NOMO-1 treated with dmso at 0.1 percent for 144 hours (cell line): ENCODE results near the gene SMIM21.

Experiments
- DNase-seq: peaks from one replicate; lab custom pipeline; 2025; ENCODE audit not compliant: unreplicated experiment; lab: John Stamatoyannopoulos, UW

The SMIM21 gene

GRCh38 chr18:75428490-75428889 lies 987 bp upstream of the SMIM21 start:
- no peak for DNase-seq

DNA sequence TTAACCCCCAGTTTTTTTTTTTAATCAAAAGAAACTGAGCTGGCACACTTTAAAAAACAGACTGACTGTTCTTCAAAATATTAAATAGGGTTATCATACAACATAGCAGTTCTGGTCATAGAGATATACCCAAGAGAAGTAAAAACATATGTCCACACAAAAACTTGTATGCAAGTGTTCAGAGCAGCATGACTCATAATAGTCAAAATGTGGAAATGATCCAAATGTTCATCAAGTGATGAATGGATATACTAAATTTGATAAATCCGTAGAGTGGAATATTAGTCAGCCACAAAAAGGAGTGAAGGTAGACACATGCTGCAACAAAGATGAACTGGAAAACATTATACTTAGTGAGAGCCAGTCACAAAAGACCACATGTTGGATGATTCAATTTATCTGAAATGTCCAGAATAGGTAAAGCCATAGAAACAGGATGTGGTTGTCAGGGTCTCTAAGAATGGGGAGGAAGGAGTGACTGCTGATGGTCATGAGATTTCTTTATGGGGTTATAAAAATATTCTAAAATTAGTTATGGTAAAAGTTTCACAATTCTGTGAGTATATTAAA lies 5.1 kb downstream of the SMIM21 start:
- DNase-seq, result no peak

GRCh38 chr18:75421656-75422055 lies 5.8 kb downstream of the SMIM21 start:
- DNase-seq, result no peak

DNA sequence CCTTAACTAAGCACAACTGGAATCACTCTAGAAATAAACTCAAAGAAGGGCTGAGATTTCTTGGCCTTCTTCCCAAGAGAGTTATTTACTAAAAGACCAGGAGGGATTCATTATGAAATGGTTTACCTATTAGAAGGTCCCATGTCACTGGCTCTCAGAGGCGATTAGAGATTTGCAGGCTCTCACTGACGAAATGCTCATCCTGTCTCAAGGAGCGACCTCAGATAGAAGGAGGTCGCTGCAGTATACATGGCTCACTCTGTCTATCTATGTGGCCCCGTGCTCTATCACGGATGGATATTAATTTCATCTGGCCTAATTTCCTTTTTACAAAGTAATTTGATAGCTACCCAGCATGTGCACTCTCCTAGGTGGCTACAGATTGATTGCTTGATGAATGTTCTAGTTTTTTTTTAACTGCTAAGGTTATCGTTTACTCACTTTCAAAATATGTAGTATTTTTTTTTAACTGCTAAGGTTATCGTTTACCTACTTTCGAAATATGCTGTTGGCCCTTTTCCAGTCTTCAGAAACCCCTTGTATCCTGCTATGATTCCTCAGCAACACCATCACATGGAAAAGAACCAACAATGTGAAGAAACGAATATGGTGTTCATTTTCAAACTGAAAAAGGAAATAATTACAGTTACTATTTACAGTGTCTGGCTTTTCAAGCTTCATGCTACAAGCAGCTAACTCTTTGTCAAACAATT lies 9.1 kb downstream of the SMIM21 start:
- DNase-seq, result no peak

- DNase-seq, result no peak
Measured at GRCh38 chr18:75410611-75411010, 16.9 kb downstream of the SMIM21 start.

DNA sequence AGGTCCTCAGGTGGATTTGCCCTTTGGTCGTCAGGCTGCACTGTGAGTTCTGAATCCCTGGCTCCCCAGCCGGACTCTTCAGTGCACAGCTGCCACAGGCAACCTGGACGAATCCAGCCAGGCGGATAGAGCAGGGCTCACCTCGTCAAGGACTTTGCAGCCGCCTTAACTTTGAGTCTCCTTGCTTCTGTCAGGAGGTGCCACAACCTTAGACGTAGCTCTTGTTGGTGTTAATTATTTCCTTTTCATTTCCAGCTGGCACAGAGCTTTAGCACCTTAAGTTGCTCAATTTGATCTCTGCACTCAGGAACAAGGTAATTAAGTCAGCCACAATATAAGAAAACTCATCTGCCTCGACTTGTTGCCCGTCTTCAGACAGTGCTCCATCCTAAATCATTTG lies 17.7 kb downstream of the SMIM21 start:
- no peak for DNase-seq

GRCh38 chr18:75408554-75409506 lies 18.7 kb downstream of the SMIM21 start:
- no peak for DNase-seq

DNA sequence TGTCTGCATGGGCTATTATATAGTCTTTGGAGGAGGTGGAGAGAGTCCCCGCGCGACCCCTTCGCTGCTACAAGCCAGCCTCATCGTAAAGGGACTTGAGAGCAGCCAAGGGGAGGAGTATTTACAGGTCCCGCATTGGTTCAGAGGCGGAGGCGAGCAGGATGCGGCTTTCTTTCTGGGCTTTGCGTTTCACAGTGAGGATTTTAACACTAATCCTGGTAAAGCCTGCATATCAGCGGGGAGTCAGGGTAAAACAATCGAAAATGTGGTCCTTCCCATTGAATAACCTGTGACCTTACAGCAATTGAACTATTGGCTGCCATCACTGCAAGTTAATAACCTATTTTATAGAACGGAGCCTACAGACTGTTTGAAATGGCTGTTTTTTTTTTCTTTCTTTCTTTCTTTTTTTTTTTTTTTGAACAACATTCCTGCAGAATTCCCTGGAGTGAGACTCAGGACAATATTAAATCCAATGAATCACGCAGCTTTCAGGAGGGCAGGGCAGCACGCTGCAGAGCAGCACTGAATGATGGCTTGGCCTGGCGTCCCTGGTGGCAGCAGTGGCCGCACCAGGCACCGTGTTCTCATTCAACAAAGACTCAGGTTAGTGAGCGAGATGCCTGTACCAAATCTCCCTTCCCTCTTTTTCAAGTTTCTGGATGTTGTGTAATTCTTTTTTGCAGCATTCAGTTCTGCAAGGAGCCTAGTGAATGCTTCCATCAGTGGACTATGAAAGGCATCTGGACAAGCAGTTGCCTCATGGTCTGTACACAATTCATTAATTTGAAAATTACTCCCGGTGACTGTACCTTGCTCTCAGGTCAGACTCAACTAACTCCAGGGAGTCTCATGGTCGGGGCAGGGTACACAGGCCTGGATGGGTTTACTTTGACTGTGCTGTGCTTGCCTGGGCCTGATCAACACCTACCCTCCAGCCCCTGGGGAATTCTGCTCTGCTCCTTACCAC lies 19.8 kb downstream of the SMIM21 start:
- no peak for DNase-seq

DNA sequence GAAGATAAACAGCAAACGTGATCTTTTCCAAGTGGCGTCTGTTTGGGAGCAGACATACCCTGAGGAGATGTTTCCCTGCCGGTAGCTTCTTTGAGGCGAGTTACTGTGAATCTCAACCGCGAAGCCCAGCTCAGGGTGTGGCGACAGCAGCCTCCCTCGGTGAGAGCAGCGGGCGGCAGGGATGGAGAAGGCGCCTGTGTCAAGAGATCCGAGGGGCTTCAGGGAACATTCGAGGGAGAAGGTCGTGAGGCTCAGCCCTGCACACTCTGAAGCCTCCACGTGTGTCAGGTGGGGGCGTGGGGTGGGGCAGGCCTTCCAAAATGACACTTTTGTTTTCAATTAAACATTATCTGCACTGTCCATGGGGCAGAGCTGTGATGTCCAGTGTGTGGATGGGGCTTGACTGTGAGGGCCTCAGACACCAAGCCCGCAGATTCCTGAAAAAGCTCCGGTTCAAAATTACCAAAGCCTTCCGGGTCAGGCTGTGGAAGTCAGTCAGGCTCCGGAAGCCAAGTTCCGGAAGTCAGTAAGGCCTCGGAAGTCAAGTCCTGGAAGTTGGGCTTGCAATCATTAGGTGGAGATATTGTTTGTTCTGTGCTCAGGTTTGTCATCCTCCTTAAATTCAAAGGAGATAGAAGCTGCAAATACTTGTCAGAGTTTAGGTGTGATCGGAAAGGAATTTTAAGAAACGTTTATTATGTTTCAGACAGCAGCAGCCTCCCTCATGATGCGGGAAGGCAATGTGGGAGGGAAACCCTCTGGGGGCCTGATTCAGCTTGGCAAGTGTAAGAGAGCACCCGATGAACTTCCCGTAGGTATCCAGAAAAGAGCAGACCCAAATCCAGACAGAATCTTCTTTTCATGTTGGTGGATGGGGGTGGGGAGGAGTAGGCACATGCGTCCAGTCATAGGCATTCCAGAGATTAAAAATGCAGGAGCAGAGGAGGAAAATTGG lies 20.7 kb downstream of the SMIM21 start:
- no peak for DNase-seq

- no peak for DNase-seq
Measured at GRCh38 chr18:75405351-75405750, 22.2 kb downstream of the SMIM21 start.

DNA sequence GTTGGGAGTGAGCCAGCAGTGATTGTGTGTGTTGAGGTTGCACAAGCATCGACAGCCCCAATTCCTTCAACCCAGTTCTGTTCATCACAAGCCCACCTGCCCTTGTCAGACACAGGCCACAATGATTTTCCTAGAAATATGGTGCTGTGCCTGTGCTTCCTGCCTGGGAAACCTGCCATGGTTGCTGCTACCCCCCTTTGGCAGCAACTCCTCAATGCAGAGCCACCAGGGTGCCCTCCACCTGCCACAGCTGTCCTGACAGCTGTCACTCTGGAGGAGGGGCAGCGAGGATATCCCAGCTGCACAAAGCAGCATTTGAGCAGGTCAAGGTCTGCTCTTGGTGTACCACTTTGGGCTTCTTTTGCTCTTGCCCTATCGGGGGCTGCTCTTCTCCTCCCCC lies 27.1 kb downstream of the SMIM21 start:
- no peak for DNase-seq

GRCh38 chr18:75395137-75395536 lies 32.4 kb downstream of the SMIM21 start:
- no peak for DNase-seq

DNA sequence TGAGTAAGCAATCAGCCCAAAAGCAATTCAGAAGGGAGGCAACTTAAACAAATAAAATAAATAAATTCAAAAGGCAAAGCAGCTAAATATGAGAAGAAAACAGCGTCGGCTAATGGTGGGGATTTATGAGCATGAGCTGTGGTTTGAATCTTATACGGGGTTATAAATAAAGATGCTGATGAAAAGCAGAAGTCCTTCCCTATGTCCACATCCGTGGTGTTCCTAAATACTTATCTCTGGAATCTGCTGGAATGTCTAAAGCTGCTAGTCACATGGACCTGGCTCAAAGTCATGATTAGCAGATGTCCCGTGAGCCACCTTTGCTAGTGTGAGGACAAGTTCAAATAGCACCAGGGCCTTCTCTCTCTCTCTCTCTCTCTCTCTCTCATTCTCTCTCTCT lies 33.8 kb downstream of the SMIM21 start:
- DNase-seq, result no peak

DNA sequence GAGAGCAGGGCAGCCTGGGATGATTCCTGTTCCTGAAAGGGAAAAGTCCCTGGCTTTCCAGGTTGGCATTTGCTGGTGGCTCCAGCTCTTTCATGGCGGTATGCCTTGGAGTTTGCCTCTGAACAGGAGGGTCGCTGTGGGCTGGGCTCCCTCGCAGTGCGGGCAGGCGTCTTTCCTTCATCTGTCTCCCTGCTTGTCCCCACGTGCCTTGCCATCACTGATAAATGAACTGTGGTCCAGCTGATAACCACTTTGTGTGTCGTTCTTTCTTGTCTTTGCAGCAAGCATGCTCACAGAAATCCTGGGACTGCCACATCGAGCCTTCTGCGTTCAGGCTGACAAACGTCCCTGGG lies 35.3 kb downstream of the SMIM21 start:
- no peak for DNase-seq

DNA sequence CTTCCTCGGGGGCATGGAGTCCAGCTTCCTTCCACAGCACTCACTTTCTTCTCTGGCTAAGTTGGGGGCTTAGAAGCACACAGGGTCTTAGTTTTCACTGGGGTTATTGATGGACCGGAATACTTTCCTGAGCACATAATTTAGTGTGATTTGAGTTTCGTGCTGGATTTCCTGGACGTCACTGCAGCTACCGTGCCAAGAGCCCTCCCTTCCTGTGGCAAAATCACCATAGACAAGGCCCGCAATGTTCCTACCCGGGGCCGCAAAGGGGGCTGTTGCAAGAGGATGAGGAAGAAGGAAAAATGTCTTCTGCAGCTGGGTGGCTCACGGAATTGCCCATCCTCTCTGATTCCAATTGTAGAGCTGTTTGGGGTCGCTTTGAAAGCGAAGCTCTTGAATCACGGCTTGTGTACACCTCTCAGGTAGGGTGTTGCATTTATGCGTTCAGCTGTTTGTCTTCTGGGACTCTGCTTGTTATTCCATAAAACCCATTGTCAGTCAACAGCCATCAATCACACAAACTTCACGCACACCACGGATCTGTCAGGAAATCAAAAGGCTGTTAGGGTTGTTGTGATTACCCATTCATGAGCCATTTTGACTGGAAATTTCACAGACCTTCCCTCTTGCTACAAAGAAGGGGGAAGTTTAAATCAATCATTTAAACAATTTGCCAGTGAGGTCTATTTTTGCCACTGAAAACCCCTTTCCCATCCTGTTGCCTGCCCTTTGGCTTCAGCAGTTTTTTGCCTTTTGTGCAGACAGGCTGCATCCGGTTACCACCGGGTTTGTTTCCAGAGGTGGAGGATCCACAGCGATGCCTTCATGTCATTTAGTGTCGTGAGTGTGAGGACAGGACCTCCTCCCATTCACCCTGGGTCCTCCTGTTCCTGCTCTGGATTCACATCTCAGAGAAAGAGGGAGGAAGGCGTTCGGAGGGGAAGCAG lies 36.0 kb downstream of the SMIM21 start:
- DNase-seq, result no peak

- DNase-seq, result no peak
Measured at GRCh38 chr18:75390854-75391253, 36.6 kb downstream of the SMIM21 start.

- DNase-seq, result no peak
Measured at GRCh38 chr18:75384144-75384543, 43.4 kb downstream of the SMIM21 start.
